Ramos (cell line): ENCODE data around the gene TNKS2.
"Not testable (repeated sequence)": the region's sequence is repeated elsewhere in the genome, so short reads cannot be mapped to it uniquely, and the experiment has no call there.

Source experiments
- in situ Hi-C: fragments of 300-500 bp; cut with MboI; formaldehyde crosslinking; loops from one replicate; pipeline ENCODE4 v1.14.3; 2022; ENCODE audit warnings: low sequenced_read_pairs; ENCODE audit not compliant: unreplicated experiment

Gene TNKS2

DNA sequence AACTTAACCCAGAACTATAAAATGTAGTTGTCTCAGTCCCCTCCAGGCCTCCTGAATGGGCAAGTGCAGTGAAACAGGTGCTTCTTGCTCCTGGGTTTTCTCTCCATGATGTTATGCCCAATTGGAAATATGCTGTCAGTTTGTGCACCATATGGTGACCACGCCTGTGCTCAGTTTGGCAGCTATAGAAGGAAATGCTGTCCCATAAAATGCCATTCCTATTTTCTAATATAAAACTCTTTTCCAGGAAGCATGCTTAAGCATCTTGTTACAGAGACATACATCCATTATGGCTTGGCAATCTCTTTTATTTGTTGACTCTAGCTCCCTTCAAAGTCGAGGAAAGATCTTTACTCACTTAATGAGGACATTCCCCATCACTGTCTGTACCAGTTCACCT is 65.9 kb downstream of the TNKS2 start:
- in situ Hi-C loops: no loop called here

DNA sequence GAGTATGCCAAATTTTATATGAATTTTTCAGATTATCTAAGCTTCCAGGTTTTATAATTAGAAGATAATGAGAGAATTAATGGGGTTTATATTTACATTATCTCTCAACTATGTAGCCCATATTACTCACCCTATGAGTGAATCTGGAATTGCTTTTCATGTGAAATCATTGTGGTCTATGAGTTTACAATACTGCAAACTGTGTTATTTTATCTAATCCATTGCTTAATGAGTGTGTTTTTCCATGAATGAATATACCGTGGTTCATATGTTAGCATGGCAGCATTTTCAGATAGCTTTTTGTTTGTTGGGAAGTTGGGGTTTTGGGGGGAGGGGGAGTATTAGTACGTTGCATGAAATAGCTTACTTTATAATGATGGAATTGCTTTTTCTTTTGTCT is 66.5 kb downstream of the TNKS2 start:
- in situ Hi-C loops: no loop called here

DNA sequence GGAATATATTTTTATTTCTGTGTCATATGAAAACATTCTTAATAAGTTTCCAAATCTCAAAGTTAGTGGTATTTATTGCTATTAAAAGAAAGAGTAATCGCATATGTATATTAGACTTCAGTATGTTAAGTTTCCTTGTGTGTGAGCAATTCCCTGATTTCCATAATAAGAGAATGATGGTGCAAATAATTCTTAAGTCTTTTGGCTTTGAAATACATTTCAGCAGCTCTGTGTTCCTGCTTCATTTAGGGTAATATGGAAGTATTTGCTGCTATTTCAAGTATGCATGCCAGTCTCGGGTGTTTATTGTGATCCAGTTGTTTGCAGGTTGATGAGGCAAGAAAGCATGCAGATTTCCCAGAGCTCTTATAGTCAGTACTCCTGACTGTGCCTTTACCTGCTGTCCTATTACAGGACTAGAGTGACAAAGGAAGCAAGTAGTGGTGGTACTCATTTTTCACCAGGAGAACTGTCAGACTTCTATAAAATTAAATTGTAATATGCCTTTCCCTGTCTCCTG is 67.4 kb downstream of the TNKS2 start:
- in situ Hi-C loops: no loop called here

DNA sequence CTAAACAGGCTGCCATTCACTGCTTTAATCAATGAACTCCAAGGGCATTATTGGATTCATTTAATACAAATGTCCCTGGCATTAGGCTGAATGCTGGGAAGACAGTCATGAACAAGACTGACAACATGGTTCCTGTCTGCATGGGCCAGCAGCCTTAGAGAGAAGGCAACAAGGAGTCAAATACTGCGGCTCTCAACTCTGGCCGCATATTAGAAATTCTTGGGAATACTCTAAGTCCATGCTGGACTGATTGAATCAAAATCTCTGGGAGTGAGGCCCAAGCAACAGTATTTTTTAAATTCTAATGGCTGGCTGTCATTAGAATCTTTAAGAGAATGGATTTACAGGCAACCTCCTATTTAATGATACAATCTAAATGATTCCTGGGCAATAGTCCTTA is 76.9 kb downstream of the TNKS2 start:
- in situ Hi-C loops: no loop called here

DNA sequence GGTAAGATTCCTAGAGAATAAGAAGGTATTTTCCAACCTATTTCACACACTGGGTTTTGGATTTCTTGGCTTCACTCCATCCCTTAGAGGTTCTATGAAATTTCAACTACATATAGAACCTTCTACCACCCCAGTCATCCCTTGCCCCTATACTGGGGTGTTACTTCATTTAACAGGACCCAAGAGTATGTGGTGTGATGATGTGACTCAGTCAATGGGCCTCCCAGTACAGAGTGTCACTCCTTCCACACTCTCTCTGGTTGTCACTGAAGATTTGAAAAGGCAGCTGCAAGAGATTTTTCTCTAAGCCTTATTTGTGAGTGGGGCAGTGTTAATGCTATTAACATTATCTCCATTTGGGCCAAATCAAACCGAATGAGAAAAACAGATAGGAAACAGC is 77.6 kb downstream of the TNKS2 start:
- in situ Hi-C loops: no loop called here

DNA sequence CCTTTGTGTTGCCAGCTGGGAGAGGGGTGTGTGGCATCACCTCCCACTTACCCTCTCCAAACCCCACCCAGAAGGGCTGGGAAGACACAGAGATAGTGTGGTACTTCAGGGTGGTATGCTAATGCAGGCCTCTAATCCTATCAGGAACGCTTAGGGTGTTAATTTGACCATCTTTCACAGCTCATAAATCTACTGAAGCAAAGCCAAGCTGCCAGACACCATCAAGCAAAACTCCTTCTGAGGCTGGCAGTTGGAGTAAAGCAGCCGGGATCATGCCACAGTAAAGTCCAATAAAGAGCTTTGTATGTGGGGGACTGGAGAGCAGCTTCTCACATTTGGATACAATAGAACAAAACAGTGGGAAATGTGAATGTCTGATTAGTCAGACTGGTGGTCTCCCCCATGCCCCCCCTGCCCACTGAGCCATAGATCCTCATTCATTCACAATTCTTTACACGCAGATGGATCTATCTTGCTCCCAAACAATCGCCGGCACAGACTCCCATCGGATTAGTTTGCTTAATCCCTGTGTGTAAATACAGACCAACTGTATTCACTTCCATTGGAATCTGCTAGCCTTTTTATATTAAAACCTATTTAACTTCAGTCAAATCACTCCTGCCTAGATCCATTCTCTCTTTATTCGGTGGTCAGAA is 81.4 kb downstream of the TNKS2 start:
- in situ Hi-C loops: no loop called here

DNA sequence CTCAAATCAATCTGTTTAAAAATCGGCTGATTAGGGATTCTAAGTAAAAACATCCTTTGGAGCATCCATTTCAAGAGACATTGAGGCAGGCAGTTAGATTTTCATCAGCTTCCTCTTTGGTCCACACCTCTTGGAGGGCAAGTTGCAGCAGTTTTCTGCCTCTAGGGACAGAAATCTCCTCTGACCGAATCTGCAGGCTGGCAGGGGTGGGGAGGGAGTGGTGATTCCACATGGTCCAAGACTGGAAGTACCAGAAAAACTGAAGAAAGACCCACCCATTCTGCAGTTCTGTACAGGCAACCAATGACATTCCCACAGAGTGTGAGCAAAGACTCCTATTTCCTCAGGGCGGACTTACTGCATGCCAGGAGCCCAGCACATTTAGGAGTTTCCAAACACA is 82.1 kb downstream of the TNKS2 start:
- in situ Hi-C loops: no loop called here

DNA sequence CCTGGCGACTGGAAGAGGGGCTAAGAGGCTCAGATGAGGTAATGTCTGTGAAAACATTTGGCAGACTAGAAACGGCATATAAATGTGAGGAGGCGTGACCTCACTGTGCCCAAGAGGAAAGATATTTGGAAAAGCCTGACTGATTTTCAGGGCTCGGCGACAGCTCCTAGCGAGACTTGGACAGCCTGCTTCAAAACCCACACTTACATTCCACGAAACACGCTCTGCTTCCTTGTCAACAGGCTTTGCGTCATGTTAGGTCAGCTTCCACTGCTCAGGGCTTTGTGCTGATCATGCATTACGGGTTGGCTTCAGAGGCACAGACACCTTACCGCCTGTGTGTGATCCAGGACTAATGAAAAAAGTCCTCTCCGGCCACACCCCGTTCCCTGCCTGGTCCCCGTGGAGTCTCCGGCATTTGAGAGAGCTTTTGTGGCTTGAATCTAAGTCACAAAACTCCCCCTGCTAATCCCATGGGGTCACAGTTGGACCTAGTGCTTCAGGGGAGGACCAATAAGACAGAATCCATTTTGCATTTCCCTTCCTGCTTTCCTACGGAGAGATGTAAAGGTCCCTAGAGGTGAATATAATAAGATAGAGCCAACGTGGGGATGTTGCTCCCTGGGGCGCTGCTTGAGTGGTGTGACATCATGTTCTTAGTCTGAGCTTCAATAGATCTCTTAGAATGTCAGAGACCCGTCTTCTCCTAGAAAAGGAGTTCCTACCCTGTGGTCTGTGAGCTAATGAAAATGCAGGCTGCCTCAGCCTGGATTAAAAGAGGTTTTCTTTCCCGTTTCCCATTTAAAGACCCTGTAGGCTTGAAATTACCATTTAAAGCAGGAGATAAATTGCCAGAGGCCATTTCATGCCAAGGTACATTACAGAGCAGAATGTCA is 85.6 kb downstream of the TNKS2 start:
- in situ Hi-C loops: no loop called here

DNA sequence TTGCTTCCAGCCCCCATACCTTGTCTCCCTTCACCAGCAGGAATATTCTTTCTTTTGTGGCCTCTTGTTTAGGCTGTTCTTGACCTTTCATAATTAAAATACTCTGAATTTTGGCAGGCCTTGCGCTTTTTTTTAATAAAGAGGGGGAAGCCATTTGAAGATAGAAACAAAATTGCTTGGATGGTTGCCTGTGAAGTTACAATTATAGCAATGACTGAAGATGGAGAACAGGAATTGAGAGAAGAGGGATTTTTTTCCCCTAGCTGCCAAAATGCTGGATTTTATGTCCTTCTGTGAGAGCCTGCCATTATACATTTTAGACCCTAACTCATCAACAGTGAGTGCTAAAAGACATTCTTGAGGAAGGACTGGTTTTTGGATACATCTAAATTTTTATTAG is 86.3 kb downstream of the TNKS2 start:
- in situ Hi-C loops: no loop called here

DNA sequence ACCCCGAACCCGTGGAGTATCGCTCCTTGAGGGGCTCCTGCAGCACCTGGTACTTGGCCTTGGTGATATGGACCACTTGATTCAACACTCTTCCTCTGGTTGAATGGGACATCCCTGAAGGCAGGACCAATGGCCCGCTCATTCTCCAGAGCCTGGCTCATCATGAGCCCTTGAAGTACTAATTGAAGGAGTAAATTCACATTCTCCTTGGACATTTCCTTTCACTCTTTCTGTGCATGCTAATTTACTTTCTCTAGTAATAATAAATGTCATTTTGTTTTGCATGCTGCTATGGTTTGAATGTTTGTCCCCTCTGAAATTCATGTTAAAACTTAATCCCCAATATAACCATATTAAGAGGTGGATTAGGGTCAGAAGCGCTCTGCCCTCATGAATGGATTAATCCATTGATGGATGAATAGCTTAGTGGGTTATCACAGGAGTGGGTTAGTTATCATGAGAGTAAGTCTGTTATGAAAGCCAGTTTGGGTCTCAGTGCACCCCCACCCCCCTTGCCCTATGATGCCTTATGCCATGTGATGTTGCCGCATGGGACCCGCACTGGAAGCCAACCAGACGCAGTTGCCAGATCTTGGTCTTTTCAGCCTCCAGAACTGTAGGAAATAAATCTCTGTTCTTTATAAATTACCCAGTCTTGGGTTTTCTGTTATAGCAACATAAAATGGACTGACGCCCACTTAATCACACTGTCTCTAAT is 87.3 kb downstream of the TNKS2 start:
- in situ Hi-C loops: no loop called here

DNA sequence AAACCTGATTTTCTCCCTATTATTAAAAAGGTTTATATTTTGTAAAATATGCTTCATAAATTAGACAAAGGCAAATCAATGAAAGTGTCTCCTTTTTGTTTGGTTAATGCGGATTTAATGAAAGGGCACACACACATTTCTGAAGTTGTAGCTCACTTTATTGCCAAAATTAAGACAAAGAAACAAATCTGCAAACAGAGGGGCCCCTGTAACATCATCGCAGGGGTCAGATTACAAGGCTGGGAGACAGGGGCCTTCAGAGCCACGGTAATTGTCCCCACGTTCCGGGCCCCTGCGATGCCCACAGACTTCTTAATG is 88.7 kb downstream of the TNKS2 start:
- in situ Hi-C loops: no loop called here

DNA sequence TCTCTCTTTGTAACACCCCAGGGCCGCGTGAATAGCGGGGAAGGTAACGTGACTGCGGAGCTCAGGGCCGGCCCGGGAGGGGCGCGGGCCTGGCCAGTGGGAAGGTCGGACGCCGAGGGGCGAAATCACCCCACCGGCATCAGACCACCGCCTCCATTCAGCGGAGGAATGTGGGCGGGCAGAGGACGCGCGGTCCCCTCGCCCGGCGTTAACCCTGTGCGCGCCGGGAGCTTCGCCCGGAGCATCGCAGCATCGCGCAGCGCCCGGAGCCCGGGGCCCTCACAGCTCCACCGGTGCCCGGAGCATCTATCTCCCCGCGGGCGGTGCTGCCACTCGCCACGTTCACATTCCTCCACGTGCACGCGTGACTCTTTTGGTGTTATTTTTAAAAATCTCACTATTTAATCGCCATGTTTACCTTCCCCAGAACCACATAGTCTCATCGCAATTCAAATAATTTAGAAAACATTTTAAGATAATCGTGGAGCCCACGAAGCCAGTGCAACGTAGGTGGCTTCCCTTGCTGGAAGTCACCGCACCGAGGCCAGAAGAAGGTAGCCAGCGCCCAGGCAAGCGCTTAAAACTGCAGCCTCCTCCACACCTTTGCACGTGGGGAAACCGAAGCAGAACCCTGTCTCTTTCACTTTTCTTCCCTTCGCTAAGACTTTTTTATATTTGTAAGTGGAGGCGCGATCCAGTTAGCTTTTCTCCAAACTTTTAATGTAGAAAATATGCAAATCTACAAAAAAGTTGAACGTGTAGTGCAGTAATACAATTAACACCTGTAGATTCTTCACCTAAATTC is 89.2 kb downstream of the TNKS2 start:
- in situ Hi-C loops: no loop called here

DNA sequence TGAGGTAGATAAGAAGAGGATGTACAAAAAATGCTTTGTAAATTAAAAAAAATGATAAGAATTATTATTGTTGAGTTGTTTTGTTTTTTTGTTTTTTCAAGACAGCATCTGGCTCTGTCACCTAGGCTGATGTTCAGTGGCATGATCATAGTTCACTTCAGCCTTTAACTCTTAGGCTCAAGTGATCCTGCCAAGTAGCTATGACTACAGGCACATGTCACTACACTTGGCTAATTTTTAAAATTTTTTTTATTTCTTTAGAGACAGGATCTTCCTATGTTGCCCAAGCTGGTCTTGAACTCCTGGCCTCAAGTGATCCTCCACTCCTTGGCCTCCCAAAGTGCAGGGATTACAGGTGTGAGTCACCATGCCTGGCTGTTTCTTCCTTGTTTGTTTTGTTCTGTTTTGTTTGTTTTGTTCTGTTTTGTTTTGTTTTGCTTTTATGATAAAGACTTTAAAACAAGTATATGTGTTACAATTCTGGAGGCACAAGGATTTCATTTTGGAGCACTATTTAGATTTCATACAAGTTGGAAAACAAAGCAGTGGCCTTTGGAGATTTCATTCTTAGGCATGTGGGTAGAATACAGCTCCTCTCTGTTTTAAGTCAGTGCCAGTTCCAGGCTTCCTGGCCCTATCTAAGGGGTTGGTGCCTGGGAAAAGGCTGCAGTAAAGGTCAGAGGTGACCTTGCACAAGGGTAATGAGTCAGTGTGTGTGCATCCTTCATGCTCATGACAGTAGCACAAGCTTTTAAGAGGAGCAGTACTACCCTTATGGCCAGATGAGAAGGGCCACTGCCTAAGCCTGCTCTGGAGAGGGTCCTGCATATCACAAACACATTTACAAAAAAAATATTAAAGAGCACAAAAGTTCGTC is 93.1 kb downstream of the TNKS2 start:
- in situ Hi-C loops: no loop called here

DNA sequence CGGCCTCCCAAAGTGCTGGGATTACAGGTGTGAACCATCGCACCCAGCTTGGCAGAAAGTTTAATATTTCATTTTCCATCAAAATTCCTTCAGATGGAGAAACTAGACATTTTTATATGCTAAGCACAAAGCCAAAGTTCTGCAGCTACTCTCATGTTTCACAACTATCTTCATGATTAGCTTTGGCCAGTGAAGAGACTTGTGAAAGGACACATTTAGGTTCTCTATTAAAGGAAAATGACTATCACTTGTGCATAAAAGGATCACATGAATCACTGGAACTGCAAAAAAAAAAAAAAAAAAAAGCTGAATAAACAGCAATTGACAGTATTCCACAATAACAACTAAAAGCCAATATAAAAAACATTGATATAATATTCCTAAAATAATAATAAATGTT is 94.8 kb downstream of the TNKS2 start:
- in situ Hi-C loops: no loop called here

DNA sequence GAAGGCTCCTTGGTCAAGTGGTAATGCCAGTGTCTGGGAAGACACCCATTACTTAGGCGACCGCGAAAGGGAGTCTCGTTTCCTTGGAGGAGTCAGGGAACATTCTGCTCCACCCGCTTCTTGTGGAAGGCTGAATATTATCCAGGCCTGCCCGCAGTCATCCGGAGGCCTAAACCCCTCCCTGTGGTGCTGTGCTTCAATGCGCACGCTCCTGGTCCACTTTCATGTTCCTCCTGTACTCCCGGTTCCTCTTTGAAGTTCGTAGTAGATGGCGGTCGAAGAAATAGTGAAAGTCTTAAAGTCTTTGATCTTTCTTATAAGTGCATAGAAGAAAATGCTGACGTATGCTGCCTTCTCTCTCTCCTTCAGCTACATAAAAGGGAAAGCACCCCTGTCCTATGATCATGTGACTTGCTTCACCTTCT is 96.0 kb downstream of the TNKS2 start:
- in situ Hi-C loops: not testable (repeated sequence)

DNA sequence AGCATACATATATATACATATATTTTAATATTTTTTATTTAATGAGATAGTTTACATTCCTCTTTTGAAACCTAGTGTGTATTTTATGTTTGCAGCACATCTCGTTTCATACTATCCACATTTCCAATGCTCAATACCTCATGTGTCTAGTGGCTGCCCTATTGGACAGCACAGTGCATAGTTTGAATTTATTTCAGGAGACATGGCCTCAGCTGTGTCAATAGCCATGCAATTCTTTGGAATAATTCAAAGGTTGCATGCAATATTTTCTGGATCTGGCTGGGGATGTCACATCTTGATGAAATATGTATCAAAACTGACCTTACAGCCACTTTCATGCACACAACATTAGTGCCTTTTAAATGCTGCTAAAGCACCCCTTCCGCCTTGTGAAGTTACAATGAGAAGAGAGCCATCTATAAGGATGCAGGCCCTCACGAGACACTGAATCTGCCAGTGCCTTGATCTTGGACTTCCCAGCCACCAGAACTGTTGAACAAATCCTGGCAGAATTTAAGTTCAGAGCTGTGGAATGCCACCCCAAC is 98.1 kb downstream of the TNKS2 start:
- in situ Hi-C loops: no loop called here

DNA sequence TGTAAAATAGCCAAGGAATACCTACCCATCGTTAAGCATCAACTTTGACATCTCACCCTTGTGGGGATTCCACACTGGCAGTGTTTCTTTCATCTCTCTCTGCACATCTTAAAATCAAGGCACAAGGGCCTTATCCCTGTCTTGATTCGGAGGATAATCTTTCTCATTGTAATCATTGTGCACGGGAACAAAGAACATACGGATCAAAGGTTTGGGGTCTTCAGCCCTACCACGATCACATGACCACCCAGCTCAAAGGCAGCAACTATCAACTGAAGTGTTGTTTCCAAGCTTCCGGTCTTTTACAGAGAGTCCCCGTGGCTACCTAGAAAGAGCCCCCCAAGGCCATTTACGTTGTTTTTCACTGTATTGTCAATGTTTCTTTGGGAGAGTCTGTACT is 99.2 kb downstream of the TNKS2 start:
- in situ Hi-C loops: no loop called here

DNA sequence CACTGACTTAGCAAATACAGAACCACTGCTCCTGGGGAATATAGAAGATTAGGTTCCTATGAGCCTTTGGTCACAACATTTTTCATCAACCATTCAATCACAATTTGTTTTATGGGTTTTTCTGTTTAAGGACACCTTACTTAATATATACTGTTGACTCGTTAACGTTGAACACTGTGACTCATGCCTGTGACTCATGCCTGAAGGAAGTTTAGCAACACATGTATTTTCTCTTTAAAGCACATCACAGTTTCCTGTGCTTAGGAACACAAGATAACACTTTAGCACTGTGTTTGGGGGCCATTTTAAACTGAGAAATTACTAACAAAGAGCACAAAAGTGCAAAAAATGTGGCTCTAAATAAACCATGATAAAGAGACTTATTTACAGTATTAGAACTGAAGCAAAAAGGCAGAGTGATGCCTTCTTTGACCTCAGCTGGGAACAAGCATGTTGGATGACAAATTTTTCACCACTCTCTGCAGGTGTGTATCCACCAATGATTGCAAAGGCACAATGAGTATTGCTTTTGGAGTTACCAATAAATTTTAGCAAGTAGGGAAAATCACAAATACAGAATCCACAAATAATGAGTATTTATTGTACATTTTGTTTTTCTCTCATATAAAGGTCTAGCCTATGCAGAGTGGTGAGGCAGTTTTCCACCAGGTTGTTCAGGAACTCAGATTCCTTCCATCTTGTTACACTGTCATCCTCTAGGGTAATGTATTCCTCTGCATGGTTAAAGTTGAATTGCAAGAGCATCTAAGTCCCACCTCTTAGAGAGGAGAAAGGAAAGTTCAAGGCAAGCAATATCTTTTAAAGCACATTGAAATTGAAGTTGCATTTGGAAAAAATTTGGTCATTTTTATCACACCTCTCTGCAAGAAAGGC is 103.8 kb downstream of the TNKS2 start:
- in situ Hi-C loops: loop anchor here (25.0 kb wide), 3 partner anchors 515 to 990 kb away; partner anchors contain the start of gene ANKRD1
